Parathyroid adenoma (tissue), 2 donors: Measurements from ENCODE around the gene RAPGEF2.

Experiments used
- H2AFZ ChIP-seq: fragments of 300-600 bp; sonication (generic); one replicate; pipeline ENCODE4 v1.7.0; 2017; ENCODE audit warnings: antibody characterized with exemption, mild to moderate bottlenecking
- H3K27ac ChIP-seq: fragments of 300-600 bp; sonication (generic); one replicate; pipeline ENCODE4 v1.7.0; 2017
- H3K27me3 ChIP-seq: fragments of 300-600 bp; sonication (generic); one replicate; pipeline ENCODE4 v1.7.0; 2017; ENCODE audit warnings: low read length; ENCODE audit not compliant: control insufficient read depth, insufficient read depth
- H3K36me3 ChIP-seq: fragments of 300-600 bp; sonication (generic); one replicate; pipeline ENCODE4 v1.7.0; 2017; ENCODE audit warnings: low read length; ENCODE audit not compliant: control insufficient read depth, insufficient read depth
- H3K4me1 ChIP-seq: fragments of 300-600 bp; sonication (generic); one replicate; pipeline ENCODE4 v1.7.0; 2017; ENCODE audit warnings: control low read depth
- H3K4me2 ChIP-seq: fragments of 300-600 bp; sonication (generic); one replicate; pipeline ENCODE4 v1.7.0; 2017; ENCODE audit warnings: low read length
- H3K4me3 ChIP-seq: fragments of 300-600 bp; sonication (generic); one replicate; pipeline ENCODE4 v1.7.0; 2017; ENCODE audit warnings: low read depth, low read length
- H3K79me2 ChIP-seq: fragments of 300-600 bp; sonication (generic); one replicate; pipeline ENCODE4 v1.7.0; 2017; ENCODE audit warnings: control low read depth
- H3K9ac ChIP-seq: fragments of 300-600 bp; sonication (generic); one replicate; pipeline ENCODE4 v1.7.0; 2017; ENCODE audit warnings: mild to moderate bottlenecking
- H3K9me3 ChIP-seq: fragments of 300-600 bp; sonication (generic); one replicate; pipeline ENCODE4 v1.7.0; 2017; ENCODE audit warnings: low read length; ENCODE audit not compliant: control insufficient read depth
- CTCF ChIP-seq: fragments of 300-600 bp; sonication (generic); IDR thresholded peaks from one replicate; pipeline ENCODE4 v1.7.0; 2017; ENCODE audit warnings: antibody characterized with exemption, mild to moderate bottlenecking
- donor health status: primary hyperparathyroidism.

RAPGEF2 gene

GRCh38 chr4:159104694-159105414 lies 2.0 kb downstream of the RAPGEF2 start:
- peak overlapping the region; percentile 46 for H2AFZ ChIP-seq
- peaks cover 5% of the 10 kb centered on the region for H3K4me1 ChIP-seq
- no peak for TF ChIP-seq CTCF
- peaks cover 18% of the 10 kb centered on the region for H3K79me2 ChIP-seq
- H3K9me3 ChIP-seq = no peaks in the 10 kb centered on the region
- no peak overlapping the region for H3K9ac ChIP-seq
- H3K36me3 ChIP-seq = no peaks in the 10 kb centered on the region
- peak overlapping the region; percentile 77 for H3K4me3 ChIP-seq
- no peak overlapping the region for H3K27ac ChIP-seq
- no peaks in the 10 kb centered on the region for H3K27me3 ChIP-seq
- H3K4me2 ChIP-seq = peak overlapping the region; percentile 99

- H3K4me1 ChIP-seq = peaks cover 5% of the 10 kb centered on the region
- peak overlapping the region; percentile 29 for H3K27ac ChIP-seq
- H3K79me2 ChIP-seq = peaks cover 18% of the 10 kb centered on the region
- H3K9ac ChIP-seq = no peak overlapping the region
- no peak overlapping the region for H2AFZ ChIP-seq
- peak overlapping the region; percentile 99 for H3K4me2 ChIP-seq
- H3K9me3 ChIP-seq = no peaks in the 10 kb centered on the region
- peak overlapping the region; percentile 77 for H3K4me3 ChIP-seq
- H3K27me3 ChIP-seq = no peaks in the 10 kb centered on the region
- no peak for TF ChIP-seq CTCF
- H3K36me3 ChIP-seq = no peaks in the 10 kb centered on the region
Measured at GRCh38 chr4:159105761-159106243, 2.9 kb downstream of the RAPGEF2 start.

GRCh38 chr4:159106636-159107035 lies 3.8 kb downstream of the RAPGEF2 start:
- H3K9me3 ChIP-seq = no peaks in the 10 kb centered on the region
- no peak overlapping the region for H3K27ac ChIP-seq
- H3K4me2 ChIP-seq = no peak overlapping the region
- peaks cover 10% of the 10 kb centered on the region for H3K4me1 ChIP-seq
- H3K79me2 ChIP-seq = peaks cover 22% of the 10 kb centered on the region
- no peak overlapping the region for H3K9ac ChIP-seq
- H2AFZ ChIP-seq = no peak overlapping the region
- H3K36me3 ChIP-seq = no peaks in the 10 kb centered on the region
- H3K27me3 ChIP-seq = no peaks in the 10 kb centered on the region
- no peak for TF ChIP-seq CTCF
- H3K4me3 ChIP-seq = no peak overlapping the region

- Histone ChIP-seq H3K9me3 (no peaks in the 10 kb centered on the region), H3K4me3 (no peak overlapping the region), H3K79me2 (peaks cover 22% of the 10 kb centered on the region), H3K4me2 (no peak overlapping the region), H3K27me3 (no peaks in the 10 kb centered on the region), H3K4me1 (peaks cover 10% of the 10 kb centered on the region), H3K9ac (no peak overlapping the region), H3K36me3 (no peaks in the 10 kb centered on the region), H2AFZ (no peak overlapping the region), H3K27ac (no peak overlapping the region)
- no peak for TF ChIP-seq CTCF
Measured at GRCh38 chr4:159107203-159107925, 4.5 kb downstream of the RAPGEF2 start.
